HuH-7.5 (cell line): ENCODE data around the gene DUSP3.

Experiments
- DNase-seq: peaks from one replicate; pipeline ENCODE4 v3.0.0; 2011; ENCODE audit warnings: low spot score

Gene DUSP3

DNA sequence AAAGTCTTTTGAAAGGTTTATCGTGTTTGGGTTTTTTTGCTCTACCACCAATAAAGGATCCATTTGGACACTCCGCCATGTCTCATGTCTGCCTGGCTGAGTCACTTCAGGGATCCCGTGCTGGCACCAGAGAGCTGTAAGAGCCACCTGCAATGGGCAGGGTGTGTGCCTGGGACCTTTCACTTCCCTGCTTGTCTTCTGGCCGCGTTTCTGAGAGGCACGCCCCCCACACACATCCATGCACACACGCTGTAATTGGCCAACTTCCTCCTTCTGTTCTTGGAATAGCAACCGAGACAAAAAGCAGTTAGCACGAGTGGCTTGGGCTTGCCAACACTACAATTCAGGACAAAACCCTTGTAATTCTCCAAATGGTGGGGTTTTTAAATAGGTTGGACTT, 10.4 kb downstream of the DUSP3 start:
- DNase-seq: no peak

DNA sequence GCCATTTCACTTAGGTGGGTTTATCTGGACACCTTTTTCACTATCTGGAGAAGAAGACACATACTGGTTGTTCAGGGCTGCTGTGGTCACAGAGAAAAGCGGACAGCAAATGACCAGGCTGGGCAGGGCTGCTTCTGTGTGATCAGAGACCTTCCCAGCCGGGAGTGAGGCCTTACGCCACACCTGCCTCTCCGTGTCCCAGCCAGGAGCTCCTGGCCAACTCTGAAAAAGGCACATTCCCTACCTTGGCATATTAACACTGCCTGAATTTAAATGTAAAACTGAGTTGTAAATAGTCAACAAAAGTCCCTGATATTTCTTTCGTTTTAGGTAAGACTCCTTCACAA, 11.1 kb downstream of the DUSP3 start:
- DNase-seq: no peak

DNA sequence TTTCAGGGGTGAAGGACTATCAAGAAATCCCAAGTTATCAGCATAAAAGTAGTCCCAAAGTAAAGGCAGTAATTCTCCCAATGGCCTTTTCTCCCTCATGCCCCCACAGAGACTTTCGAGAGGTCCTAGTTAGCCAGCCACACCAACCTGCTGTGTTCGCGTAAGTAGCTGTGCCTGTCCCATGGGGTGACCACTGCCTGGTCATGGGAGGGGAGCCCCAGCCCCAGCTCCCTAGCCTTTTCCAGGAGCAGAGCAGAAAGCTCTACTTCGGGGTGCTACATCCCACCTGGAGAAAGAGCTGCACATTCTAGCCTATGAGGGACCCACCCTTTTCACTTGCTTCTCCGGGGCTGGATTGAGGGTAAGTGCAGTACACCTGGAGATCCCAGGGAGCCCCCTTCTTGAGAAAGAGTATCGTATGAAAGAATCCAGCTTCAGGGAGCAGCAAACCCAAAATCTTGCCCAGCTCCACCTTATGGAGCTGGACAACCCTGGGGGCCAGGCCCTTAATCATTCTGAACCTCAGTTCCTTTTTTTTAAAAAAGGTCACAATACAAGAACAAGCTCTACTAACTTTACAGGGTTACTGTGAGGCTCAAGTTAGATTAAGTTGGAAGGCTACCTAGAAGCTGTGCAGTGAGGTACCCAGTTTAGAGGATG, 11.6 kb downstream of the DUSP3 start:
- DNase-seq: no peak

DNA sequence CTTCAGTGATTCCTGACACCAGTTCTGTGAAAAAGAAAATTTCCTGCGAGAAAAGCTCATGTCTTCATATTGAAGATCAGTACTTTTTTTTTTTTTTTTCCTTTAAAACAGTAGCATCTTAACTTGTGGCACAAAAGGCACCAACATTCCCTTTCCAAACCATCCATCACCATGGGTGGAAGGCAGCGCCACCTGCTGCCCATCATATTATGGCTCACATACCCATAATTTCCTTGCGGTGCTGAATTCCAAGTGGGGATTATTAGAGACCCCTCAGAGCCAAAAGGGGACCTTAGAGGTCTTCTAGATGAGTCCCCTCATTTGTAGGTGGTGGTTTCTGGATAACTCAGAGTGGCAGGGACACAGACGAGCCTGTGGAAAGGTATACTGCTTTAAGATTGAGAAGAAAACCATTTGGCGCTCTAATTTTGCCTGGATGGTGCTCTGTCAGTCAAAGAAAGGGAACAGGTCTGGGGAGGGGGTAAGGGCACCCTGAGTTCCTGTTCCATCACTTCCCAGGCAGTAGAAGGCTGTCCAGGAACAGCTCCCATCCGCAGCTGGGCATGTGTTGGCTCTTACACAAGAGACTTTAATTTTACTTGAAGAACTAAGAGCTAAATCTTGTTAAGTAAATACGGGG, 12.2 kb downstream of the DUSP3 start:
- DNase-seq: peak; percentile 56

DNA sequence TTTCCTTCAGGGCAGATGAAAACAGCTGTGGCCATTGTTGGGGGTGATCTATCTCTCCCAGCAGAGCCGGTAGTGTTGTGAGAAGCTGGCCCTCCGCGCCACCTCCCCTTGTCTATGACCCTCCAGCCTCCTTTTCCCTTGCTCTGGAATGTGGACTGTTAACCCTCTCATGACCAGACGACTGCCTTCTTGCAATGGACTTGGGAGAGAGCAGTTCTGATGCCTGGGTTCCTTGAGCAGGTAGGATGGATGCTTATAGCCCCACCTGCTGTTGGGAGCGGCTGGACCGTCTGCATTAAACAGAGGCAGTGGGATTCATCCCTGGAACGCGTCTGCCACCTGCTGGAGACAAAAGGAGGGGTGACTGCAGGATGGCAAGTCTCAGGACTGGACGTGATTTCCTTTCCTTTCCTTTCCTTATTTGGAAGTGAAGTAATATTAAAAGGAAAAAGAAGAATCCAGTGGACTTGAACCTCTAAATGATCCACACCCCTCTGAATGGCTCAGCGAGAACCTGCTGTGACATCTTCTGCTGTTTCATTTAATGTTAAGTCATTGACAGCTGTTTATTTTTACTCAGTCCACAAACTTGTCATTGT, 18.4 kb downstream of the DUSP3 start:
- DNase-seq: peak; percentile 94

DNA sequence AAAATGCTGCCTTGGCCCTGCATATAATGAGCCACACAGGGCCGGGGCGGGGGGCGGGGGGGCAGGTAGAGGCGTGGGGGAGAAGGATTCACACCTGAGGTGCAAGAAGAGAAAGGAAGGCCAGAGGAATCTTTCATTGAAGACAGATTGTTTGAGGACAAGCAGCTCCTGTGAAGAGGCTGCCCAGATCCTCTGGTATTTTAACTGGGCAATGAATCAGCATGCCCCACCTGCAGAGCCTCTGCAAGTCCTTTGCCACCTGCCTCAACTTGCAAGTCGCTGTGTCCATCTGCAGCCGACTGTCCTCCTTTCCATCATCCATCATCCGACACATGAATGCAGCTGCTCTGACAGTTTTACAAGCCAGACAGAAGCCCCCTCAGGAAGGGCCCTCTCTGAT, 18.9 kb downstream of the DUSP3 start:
- no peak for DNase-seq

DNA sequence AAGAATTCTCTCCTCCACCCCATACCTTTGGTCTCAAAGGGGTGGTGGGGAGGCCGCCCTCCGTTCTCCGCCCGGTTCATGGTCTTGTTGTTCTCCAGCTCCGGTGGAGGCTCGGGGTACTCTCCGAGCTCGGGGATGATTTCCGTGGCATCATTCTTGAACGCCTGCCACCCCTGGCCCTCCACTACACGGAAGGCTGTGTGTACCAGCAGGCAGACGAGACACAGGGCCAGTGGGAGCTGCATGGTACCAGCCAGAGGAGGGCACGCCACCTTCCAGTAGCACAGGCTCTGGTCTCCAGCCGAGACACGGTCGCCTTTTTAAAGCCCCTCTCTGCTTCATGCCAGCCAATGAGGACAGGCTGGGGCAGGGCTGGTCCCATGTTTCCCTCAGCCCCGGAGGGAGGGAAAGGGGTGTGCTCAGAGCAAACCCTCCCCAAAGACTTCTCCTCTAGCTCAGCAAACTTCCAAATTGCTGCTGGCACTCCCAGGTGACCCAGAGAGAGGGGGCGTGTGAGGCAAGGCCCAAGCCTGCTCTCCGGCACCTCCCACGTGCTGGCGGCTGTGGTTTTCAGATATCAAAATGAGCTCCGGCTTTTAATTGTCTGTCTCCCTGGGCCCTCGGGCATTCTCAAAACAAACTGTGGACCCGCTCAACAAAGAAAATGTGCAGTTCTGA, 20.1 kb downstream of the DUSP3 start, which contains the start of gene SOST:
SOST (minus strand) TSS at position 295 of the 678 bp plus-strand sequence; CDS start at position 245, 50 bp downstream.
- no peak for DNase-seq

DNA sequence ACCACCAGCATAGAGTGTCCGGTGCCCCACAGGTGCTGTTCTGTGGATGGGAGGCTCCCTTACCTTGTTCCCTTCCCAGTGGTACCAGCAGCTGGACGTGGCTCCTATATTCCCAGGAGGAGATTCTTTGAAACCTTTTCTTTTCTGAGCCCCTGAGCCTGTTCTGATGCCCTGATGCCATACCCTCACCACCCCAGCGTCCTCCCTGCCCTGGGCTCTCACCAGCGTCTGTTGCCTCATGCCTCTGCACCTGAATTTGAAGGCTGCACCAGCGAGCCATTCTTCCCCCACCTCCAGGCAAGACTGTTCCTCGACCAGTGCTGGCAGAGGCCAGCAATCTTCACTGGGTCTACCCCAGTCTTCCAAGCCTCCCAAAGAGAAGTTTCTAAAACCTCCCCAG, 20.7 kb downstream of the DUSP3 start:
- no peak for DNase-seq

DNA sequence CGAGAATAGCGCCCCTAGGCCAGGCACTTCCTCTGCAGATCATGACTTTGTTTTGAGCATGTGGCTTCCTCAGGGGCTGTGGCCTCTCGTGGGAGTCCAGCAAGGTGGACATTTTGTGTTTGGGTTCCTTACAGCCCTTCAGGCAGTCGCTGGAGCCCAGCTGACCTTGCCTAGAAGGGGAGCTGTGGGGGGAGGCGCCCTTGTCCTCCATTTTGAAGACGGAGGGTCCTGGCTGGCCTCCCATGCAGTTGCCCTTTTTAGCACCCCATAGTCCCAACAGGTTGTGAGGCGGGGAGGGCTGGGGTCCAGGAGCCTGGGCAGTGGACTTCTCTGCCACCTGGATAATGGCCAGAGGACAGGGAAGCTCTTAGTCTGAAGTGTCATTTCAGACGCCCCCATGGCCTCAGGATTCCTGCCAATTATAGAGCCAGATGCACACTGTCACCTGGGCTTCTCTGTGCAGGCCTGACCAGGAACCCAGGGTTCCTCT, 21.6 kb downstream of the DUSP3 start:
- no peak for DNase-seq

DNA sequence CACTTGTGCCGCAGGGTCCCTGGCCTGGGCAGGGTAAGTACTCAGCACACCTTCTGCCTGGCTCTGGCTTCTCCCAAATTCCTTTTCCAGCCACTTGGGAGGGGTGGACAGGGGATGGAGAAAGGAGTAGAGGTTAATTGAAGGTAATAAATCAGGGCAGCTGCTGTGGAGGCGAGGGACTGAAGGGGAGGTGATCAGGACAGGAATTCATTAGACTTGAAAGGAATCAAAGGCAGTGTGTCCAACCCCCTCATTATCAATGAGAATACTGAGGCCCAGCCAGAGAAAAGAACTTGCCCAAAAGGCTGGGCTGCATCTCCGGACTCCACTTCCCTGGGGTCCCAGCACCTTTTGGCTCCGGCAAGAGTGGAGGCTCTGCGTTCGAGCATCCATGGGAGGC, 22.6 kb downstream of the DUSP3 start:
- DNase-seq: no peak

DNA sequence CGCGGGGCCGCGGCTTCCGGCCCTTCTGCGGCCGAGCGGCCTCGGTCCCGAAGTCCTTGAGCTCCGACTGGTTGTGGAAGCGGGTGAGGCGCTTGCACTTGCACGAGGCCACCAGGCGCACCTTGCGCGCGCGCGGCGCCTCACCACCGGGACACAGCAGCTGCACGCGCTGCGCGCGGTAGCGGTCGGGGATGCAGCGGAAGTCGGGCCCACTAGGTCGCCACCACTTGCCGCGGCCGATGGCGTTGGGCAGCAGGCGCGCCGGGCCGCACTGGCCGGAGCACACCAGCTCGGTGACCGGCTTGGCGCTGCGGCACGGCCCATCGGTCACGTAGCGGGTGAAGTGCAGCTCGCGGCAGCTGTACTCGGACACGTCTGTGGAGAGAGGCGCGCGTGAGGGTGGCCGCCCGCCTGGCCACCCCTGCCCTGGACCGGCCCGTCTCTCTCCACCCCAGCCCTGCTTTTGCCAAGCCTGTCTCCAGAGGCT, 23.3 kb downstream of the DUSP3 start:
- peak; percentile 45 for DNase-seq

DNA sequence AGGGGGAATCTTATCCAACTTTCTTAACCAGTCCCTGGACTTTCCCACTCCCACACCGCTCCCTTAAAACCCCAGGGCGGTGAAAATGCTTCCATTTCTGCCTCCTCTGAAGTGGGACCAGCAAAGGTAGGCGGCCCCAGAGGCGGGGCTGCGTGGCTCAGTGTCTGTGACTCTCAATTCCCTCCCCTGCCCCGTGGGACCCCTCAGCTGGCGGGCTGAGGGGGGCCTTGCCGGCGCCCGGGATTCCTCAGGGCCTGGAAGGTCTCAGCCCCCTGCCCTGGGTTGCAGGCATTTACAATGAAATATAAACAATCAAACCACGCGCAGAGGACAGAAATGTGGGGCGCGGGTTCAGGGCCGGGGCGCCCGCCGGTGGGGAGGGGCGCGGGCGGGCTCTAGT, 23.8 kb downstream of the DUSP3 start:
- no peak for DNase-seq

DNA sequence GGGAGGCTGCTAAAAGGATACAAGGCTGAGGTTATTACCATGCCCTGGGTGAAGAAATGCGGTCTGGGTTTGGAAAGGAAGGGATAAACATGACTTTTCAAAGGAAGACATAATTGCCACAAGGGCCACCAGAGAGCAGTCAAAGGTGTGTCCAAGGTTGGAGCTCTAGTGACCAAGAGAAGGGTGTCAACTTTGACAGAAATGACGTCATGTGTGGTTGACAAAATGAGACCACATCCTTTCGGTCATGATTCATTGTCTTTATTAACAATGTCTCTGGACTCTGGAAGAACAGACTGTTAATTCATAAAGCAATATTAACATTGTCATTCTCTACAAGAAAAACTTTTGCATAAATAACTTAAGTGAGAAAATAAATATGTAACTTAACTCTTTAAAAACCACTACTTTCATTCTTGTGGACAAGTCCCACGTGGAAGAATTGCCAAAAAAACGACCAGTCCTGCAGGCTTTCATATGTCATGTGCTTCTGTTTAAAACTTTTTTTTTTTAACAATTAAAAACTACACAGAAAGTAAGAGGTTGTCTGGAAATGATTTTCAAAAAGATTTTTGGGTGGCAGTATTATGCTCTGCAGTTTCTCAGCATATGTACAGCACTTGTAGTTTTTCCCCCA, 25.2 kb downstream of the DUSP3 start:
- DNase-seq: no peak

DNA sequence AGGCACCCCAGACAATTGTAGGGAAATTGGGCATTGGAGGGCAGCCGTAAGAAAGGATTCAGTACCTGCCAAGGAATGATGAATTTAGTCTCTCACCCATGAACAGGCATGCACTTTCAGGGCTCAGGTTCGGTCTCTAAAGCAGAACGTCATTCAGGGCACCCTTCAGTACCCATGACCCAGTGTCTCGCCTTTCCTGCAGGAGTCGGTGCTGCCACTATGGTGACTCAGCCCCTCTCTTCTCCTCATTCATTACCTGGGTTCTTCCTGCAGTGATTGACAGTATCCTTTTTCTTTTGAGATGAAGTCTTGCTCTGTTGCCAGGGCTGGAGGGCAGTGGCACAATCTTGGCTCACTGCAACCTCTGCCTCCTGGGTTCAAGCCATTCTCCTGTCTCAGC, 28.6 kb downstream of the DUSP3 start:
- DNase-seq: no peak

DNA sequence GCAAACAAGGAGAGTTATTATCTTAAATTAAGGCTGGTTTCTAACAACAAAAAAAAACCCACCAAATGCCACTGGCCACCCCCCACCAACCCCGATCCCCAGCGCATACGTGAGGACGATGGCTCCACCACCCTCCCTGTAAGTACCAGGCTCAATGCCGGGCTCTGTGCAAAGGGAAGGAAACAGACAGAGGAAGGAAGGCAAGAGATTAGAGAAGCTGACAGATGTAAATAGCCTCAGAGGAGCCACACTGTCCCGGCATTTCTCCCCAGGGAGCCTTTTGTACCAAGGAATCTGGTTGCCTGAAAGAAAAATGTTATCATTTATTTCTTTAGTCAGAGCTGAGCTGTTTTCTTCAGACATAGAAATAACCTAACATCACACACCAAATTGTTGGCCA, 33.2 kb downstream of the DUSP3 start:
- DNase-seq: no peak

DNA sequence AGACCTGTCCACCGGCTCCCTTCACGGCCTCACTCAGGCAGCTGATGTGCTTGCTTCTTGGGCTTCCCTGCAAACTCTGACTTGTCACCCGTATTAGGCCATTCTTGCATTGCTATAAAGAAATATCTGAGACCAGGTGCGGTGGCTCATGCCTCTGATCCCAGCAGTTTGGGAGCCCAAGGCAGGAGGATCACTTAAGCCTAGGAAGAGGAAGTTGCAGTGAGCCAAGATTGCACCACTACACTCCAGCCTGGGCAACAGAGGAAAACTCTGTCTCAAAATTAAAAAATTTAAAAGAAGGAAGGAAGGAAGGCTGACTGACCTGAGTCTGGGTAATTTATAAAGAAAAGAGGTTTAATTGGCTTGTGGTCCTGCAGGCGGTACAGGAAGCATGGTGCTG, 37.1 kb downstream of the DUSP3 start:
- no peak for DNase-seq

DNA sequence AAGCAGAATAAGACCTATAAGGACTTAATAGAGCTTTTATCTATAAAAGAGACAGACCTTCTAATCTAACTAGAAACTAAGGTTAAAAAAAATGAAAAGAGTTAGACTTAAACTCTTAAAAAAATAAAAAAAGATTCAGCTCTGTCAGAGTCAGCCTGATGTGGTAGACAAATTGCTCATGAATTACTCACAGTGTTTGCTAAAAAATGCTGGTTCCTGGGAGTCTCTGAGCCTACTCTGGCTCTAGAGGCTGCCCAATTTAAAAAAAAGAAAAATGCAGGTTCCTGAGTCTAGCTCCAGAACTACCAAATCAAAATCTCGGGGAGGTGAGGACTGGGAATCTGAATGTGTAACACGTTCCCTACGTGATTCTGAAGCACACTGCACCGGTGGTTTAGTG, 38.2 kb downstream of the DUSP3 start:
- DNase-seq: no peak

DNA sequence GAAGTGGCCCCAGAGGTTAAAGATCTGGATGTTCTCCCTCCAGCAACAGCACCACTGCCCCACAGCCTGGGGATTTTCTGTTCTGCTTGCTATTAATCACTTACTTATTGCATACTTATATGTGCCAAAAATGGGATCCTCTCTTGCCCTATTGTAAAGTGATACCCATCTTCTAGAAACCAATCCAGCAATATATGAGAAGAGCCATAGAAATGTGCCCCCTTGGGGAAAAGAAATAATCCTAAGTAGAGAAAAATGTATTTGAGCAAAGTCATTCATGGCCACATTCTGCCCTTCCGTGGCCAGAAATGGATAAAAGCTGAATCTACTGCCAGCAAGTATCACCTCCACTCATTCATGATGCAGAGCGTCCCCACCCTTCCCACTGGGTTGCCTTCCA, 41.1 kb downstream of the DUSP3 start:
- DNase-seq: no peak

DNA sequence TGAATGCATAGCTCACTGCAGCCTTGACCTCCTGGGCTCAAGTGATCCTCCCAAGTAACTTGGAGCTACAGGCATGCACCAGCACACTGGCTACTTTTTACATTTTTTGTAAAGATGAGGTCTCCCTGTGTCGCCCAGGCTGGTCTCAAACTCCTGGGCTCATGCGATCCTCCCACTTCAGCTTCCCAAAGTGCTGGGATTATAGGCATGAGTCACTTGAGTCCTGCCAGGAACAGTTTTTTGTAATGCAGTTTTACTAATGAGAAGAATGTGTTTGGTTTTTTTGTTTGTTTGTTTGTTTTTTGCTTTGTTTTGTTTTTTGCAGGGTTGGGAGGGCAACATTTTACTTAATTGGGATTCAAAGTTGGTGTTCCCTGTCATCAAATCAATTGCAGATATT, 42.4 kb downstream of the DUSP3 start:
- DNase-seq: no peak

DNA sequence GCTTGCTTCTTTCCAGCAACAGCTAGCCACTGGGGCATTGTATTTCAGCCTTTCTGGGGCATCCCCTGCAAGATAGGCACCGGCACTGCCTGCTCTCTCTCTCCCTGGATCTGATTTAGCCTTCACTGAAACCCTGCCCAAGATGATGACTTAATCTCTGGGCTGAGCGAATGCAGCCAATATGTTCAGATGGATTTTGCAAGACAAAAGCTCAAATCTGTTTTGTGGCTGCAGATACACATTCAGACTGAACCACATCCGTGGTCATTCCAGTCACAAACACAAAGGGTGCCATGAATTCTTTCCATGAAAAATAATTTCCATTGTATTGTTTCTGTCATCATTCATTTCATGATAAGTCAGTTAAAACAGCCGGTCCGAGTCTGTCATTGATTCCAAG, 44.4 kb downstream of the DUSP3 start:
- DNase-seq: no peak

DNA sequence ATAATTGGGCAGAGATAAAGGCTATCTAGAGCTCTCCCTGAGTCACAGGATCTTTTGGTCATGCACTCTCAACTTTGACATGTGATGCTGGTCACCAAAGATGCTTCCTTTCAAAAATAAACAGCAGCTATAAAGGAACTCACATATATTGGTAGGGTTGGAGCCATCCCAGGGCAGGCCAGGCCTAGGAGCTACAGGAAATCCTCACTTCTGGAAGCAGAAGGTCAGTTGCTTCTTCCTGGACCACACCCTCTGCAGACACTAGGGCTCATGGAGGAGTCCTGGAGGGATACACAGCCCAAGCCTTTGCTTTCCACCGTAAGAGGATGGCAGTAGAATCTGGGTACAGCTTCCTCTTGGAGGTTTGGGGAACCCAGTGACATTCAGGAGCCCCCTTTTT, 44.8 kb downstream of the DUSP3 start:
- no peak for DNase-seq

DNA sequence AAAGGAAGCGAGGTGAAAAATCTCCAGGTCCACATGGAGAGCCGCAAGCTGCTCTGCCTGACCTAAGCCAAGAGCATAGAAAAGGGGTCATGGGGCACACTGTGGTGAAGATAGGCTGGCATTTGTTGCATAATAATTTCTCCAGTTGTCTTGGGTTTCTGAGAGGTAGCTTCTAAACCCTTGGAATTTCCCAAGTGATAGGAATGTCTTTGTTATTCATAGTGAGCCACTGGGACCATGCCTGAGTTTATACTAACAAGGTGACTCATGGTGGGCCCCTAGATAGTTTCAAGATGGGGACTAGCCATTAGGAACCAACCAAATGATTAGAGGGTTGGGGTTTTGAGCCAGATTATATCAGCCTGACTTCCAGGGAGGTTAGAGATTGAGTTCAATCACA, 45.8 kb downstream of the DUSP3 start:
- no peak for DNase-seq
